Neural progenitor cell (in vitro differentiated cells): ENCODE data around the gene RASA2. TPM values are rescaled to one million over a fixed set of nuclear protein-coding genes. Genes with fewer than 3 reads are reported as not detected.

Experiments
- DNase-seq: peaks from one replicate; pipeline ENCODE4 v3.0.0-alpha.2; 2016; ENCODE audit warnings: low spot score
- H2AFZ ChIP-seq: fragments of 200-600 bp; sonication (generic); replicated peaks from 2 replicates; pipeline ENCODE4 v1.6.1; 2016; ENCODE audit warnings: antibody characterized with exemption
- H3F3A ChIP-seq: fragments of 200-600 bp; sonication (generic); 2 replicates; pipeline ENCODE4 v1.6.1; 2016; ENCODE audit warnings: antibody characterized with exemption, low read depth
- H3K27ac ChIP-seq: fragments of 200-600 bp; sonication (generic); 2 replicates; pipeline ENCODE4 v1.5.1; 2016; ENCODE audit warnings: mild to moderate bottlenecking
- H3K27me3 ChIP-seq: fragments of 200-600 bp; sonication (generic); 2 replicates; pipeline ENCODE4 v1.6.1; 2016; ENCODE audit warnings: mild to moderate bottlenecking, moderate library complexity
- H3K36me3 ChIP-seq: fragments of 200-600 bp; sonication (generic); 2 replicates; pipeline ENCODE4 v1.5.1; 2016
- H3K4me1 ChIP-seq: fragments of 200-600 bp; sonication (generic); 2 replicates; pipeline ENCODE4 v1.6.1; 2016; ENCODE audit warnings: mixed run types
- H3K4me2 ChIP-seq: fragments of 200-600 bp; sonication (generic); 2 replicates; pipeline ENCODE4 v1.6.1; 2016
- H3K4me3 ChIP-seq: fragments of 200-600 bp; sonication (generic); 2 replicates; pipeline ENCODE4 v1.5.1; 2016
- H3K79me2 ChIP-seq: fragments of 200-600 bp; sonication (generic); 2 replicates; pipeline ENCODE4 v1.6.1; 2016; ENCODE audit warnings: low read depth
- H3K9ac ChIP-seq: fragments of 200-600 bp; sonication (generic); 2 replicates; pipeline ENCODE4 v1.6.1; 2016
- H3K9me3 ChIP-seq: fragments of 200-600 bp; sonication (generic); 2 replicates; pipeline ENCODE4 v1.5.1; 2016; ENCODE audit warnings: low read depth
- H4K20me1 ChIP-seq: fragments of 200-600 bp; sonication (generic); 2 replicates; pipeline ENCODE4 v1.6.1; 2016; ENCODE audit warnings: low read depth
- H3K27ac Mint-ChIP-seq: 3 replicates; pipeline ENCODE4 v1.8.0; 2021; ENCODE audit warnings: mixed read lengths
- H3K27me3 Mint-ChIP-seq: 2 replicates; pipeline ENCODE4 v1.8.0; 2022; ENCODE audit warnings: low read depth, mild to moderate bottlenecking, inconsistent platforms, moderate library complexity, mixed read lengths; ENCODE audit not compliant: insufficient read depth
- H3K36me3 Mint-ChIP-seq: 3 replicates; pipeline ENCODE4 v1.8.0; 2021; ENCODE audit warnings: mixed read lengths
- H3K4me1 Mint-ChIP-seq: 3 replicates; pipeline ENCODE4 v1.8.0; 2021; ENCODE audit warnings: mixed read lengths
- H3K4me3 Mint-ChIP-seq: 3 replicates; pipeline ENCODE4 v1.8.0; 2021; ENCODE audit warnings: mild to moderate bottlenecking, moderate library complexity, mixed read lengths
- H3K9me3 Mint-ChIP-seq: 3 replicates; pipeline ENCODE4 v1.8.0; 2020; ENCODE audit warnings: mixed read lengths
- CTCF ChIP-seq: fragments of 200-600 bp; sonication (generic); IDR thresholded peaks from 2 replicates; pipeline ENCODE4 v1.5.1; 2017; ENCODE audit warnings: antibody characterized with exemption, mild to moderate bottlenecking
- EZH2 ChIP-seq: fragments of 200-600 bp; sonication (generic); IDR thresholded peaks from 2 replicates; pipeline ENCODE4 v1.6.1; 2017; ENCODE audit warnings: antibody characterized with exemption, mild to moderate bottlenecking, moderate library complexity
- EZH2phosphoT487 ChIP-seq: fragments of 200-600 bp; sonication (generic); IDR thresholded peaks from 2 replicates; pipeline ENCODE4 v1.6.1; 2017; ENCODE audit warnings: antibody characterized with exemption
- total RNA-seq: library from RNA; depleted of rRNA; stranded (reverse); fragments of >200 nt; gene quantifications from 2 replicates; pipeline ENCODE4 v1.2.3, GENCODE V29; 2015; ENCODE audit warnings: low replicate concordance

RASA2 gene
- total RNA-seq, 1 donor from 2014 or later: 48.4 TPM

- no peak overlapping the region for H2AFZ ChIP-seq
- H3K4me1 Mint-ChIP-seq: peaks cover 4% of the 10 kb centered on the region
- H3K4me3 Mint-ChIP-seq: no peak overlapping the region
- H3K36me3 Mint-ChIP-seq: peaks cover 3% of the 10 kb centered on the region
- peaks cover 9% of the 10 kb centered on the region for H3F3A ChIP-seq
- no peak overlapping the region for H3K4me3 ChIP-seq
- H3K9me3 Mint-ChIP-seq: no peaks in the 10 kb centered on the region
- no peak overlapping the region for H3K4me2 ChIP-seq
- H3K79me2 ChIP-seq: no peaks in the 10 kb centered on the region
- no peak overlapping the region for H3K27ac Mint-ChIP-seq
- H3K9me3 ChIP-seq: no peaks in the 10 kb centered on the region
- TF ChIP-seq CTCF (no peak), EZH2 (no peak), EZH2phosphoT487 (no peak)
- H3K27ac ChIP-seq: no peak overlapping the region
- H4K20me1 ChIP-seq: no peaks in the 10 kb centered on the region
- no peaks in the 10 kb centered on the region for H3K4me1 ChIP-seq
- H3K36me3 ChIP-seq: peaks cover 3% of the 10 kb centered on the region
- no peak for DNase-seq
- H3K27me3 ChIP-seq: no peaks in the 10 kb centered on the region
- no peaks in the 10 kb centered on the region for H3K27me3 Mint-ChIP-seq
- H3K9ac ChIP-seq: no peak overlapping the region
Measured at GRCh38 chr3:141556034-141556433, 69.2 kb downstream of the RASA2 start.

- Mint-ChIP-seq H3K4me3 (no peak overlapping the region), H3K27ac (no peak overlapping the region), H3K4me1 (no peaks in the 10 kb centered on the region), H3K27me3 (no peaks in the 10 kb centered on the region), H3K36me3 (peaks cover 2% of the 10 kb centered on the region), H3K9me3 (no peaks in the 10 kb centered on the region)
- TF ChIP-seq CTCF: no peak
- Histone ChIP-seq H3K27ac (no peak overlapping the region), H3K4me2 (no peak overlapping the region), H3K4me3 (no peak overlapping the region), H3K9ac (no peak overlapping the region), H4K20me1 (no peaks in the 10 kb centered on the region), H2AFZ (no peak overlapping the region), H3K79me2 (no peaks in the 10 kb centered on the region), H3K36me3 (peaks cover 3% of the 10 kb centered on the region), H3K4me1 (no peaks in the 10 kb centered on the region), H3K27me3 (no peaks in the 10 kb centered on the region), H3K9me3 (no peaks in the 10 kb centered on the region), H3F3A (peaks cover 12% of the 10 kb centered on the region)
- no peak for DNase-seq
Measured at GRCh38 chr3:141557961-141558706, 71.3 kb downstream of the RASA2 start.

- peak; percentile 62 for DNase-seq
Measured at GRCh38 chr3:141561426-141562034, 74.7 kb downstream of the RASA2 start.

More at GRCh38 chr3:141561426-141562034, 74.7 kb downstream of the RASA2 start:
- no peaks in the 10 kb centered on the region for H4K20me1 ChIP-seq
- no peaks in the 10 kb centered on the region for H3K36me3 ChIP-seq
- H3K4me3 ChIP-seq: no peak overlapping the region
- TF ChIP-seq EZH2phosphoT487 (no peak), CTCF (peak; percentile 99)
- H3K79me2 ChIP-seq: no peaks in the 10 kb centered on the region
- H3K36me3 Mint-ChIP-seq: peaks cover 11% of the 10 kb centered on the region
- H3K4me3 Mint-ChIP-seq: no peak overlapping the region
- H2AFZ ChIP-seq: no peak overlapping the region
- no peaks in the 10 kb centered on the region for H3K9me3 Mint-ChIP-seq
- no peak overlapping the region for H3K27ac Mint-ChIP-seq
- H3K27ac ChIP-seq: no peak overlapping the region
- H3K27me3 Mint-ChIP-seq: no peaks in the 10 kb centered on the region
- no peaks in the 10 kb centered on the region for H3K4me1 ChIP-seq
- no peak overlapping the region for H3K4me2 ChIP-seq
- H3K9me3 ChIP-seq: no peaks in the 10 kb centered on the region
- H3F3A ChIP-seq: peaks cover 12% of the 10 kb centered on the region
- no peaks in the 10 kb centered on the region for H3K4me1 Mint-ChIP-seq
- H3K27me3 ChIP-seq: no peaks in the 10 kb centered on the region
- no peak overlapping the region for H3K9ac ChIP-seq
